ENCODE results near the gene SDHB.

DNA sequence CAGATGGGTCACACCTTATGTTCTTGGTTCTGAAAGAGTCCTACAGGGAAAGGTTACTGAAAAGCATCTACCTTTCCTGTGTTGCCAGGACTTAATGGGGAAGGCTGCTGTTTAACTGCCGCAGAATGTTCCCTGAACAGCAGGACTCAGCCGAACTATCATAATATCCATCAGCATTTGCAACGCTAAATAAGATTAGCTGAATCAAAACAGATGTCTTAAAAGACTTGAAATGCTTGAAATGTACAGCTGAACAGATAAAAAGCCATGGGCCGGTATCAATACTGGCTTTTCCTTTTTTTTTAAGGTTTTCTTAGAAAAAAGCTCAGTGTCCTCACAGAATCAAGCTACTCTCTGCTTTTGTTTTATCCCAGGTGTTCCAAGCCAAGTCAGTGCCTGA is 22.4 kb downstream of the SDHB start:
- TF ChIP-seq, protein P1, sequence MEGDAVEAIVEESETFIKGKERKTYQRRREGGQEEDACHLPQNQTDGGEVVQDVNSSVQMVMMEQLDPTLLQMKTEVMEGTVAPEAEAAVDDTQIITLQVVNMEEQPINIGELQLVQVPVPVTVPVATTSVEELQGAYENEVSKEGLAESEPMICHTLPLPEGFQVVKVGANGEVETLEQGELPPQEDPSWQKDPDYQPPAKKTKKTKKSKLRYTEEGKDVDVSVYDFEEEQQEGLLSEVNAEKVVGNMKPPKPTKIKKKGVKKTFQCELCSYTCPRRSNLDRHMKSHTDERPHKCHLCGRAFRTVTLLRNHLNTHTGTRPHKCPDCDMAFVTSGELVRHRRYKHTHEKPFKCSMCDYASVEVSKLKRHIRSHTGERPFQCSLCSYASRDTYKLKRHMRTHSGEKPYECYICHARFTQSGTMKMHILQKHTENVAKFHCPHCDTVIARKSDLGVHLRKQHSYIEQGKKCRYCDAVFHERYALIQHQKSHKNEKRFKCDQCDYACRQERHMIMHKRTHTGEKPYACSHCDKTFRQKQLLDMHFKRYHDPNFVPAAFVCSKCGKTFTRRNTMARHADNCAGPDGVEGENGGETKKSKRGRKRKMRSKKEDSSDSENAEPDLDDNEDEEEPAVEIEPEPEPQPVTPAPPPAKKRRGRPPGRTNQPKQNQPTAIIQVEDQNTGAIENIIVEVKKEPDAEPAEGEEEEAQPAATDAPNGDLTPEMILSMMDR (IDR thresholded peaks at IDR 0.05) = no peak
- TF ChIP-seq POLR2A (IDR thresholded peaks at IDR 0.05) = no peak
